ENCODE results near the gene PSG3.
"Not testable (repeated sequence)": the region's sequence is repeated elsewhere in the genome, so short reads cannot be mapped to it uniquely, and the experiment has no call there.

The PSG3 gene

DNA sequence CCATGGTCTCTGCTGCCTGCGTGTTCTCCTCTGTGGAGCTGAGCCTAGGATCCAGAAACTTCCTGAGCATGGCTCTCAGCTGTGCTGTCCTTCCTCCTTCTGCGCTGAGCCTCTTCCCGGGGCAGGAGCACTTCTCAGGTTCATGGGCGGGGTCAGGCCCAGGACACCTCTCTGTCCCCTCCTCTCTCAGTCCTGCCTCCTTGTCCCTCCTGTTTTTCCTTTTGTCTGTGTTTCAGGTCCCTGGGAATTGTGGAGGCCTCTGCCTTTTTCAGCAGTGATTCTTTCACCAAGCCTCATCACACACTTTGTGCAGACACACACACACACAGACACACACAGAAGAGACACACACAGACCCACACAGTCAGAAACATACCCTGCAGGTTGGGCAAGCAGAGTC is at the start of gene PSG3:
TSS of gene PSG3 (minus strand) at position 101 of the 400 bp plus-strand sequence. CDS start at position 4, 97 bp downstream.
- DNase-seq: not testable (repeated sequence)

GRCh38 chr19:42788766-42789165 is 48.5 kb upstream of the PSG3 start:
- not testable (repeated sequence) for DNase-seq

DNA sequence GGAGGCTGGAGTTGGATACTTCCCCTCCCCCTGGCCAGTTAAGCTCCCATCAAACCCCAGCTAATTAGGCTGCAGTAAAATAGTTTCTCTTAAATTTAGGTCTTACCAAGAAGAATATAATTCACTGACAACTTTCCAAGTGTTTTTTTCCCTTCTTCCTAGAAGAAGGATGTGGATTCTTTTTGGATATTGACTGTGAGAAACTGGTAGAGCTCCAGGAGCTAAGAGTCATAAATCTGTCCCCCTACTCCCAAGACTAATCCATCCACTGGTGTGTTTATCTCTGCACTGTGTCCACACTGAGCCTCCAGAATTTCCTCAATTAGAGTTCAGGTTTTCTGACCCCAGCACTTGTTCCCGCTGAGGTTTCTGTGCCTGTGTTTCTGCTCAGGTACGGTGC is 47.5 kb upstream of the PSG3 start:
- not testable (repeated sequence) for DNase-seq

DNA sequence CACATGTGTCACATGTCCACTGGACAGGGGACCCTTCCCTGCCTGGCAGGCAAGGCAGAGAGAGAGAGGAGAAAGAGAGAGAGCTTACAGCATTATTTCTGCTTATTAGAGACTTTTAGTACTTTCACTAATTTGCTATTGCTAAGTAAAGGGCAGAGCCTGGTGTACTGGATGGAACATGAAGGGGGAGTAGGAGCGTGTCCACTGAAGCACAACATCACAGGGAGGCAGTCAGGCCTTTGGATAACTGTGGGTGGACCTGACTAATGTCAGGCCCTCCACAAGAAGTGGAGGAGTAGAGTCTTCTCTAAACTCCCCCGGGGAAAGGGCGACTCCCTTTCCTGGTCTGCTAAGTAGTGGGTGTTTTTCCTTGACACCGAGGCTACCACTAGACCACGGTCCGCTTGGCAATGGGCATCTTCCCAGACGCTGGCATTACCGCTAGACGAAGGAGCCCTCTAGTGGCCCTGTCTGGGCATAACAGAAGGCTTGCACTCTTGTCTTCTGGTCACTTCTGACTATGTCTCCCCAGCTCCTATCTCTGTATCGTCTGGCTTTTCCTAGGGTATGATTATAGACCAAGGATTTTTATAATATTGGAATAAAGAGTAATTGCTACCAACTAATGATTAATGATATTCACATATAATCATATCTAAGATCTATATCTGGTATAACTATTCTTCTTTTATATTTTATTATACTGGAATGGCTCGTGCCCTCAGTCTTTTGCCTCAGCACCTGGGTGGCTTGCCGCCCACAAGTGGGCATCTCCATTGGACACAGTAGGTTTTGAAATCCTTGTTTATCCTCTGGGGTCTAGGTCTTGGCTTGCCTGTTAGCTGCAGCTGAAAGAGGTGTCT is 36.7 kb upstream of the PSG3 start:
- DNase-seq: peak in 48 of 58 donors; percentile 1 to 80 (median 28)

GRCh38 chr19:42774510-42775158 is 34.4 kb upstream of the PSG3 start:
- DNase-seq: not testable (repeated sequence)

- DNase-seq: not testable (repeated sequence)
Observed at GRCh38 chr19:42767319-42767718, 27.0 kb upstream of the PSG3 start.

- not testable (repeated sequence) for DNase-seq
Observed at GRCh38 chr19:42766871-42767270, 26.6 kb upstream of the PSG3 start.

GRCh38 chr19:42764836-42765235 is 24.6 kb upstream of the PSG3 start:
- no peak for DNase-seq

DNA sequence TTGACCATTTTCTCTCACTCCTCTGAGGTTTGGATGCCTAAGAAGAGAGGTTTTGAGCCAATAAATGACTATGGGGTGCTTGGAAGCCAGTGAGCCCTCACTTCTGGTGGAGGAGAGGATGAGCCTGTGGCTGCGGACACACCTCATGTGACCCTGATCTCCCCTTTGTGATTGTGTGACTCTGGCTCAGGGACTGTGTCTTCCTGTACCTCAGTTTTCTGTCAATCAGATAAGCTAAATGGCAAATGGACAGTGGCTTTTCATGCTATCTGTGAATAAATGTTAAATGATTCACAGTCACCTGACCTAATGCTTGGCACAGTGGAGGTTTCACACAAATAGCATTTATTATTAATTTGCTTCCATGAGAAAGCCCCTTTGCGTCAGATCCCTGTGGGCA is 22.5 kb upstream of the PSG3 start:
- DNase-seq: no peak

- DNase-seq: not testable (repeated sequence)
Observed at GRCh38 chr19:42761924-42762295, 21.6 kb upstream of the PSG3 start.

GRCh38 chr19:42760954-42761923 is 21.0 kb upstream of the PSG3 start:
- DNase-seq: not testable (repeated sequence)

GRCh38 chr19:42758667-42759066 is 18.4 kb upstream of the PSG3 start:
- DNase-seq: not testable (repeated sequence)

- not testable (repeated sequence) for DNase-seq
Observed at GRCh38 chr19:42752246-42752645, 12.0 kb upstream of the PSG3 start.

GRCh38 chr19:42741726-42742607 is 1.7 kb upstream of the PSG3 start:
- not testable (repeated sequence) for DNase-seq

DNA sequence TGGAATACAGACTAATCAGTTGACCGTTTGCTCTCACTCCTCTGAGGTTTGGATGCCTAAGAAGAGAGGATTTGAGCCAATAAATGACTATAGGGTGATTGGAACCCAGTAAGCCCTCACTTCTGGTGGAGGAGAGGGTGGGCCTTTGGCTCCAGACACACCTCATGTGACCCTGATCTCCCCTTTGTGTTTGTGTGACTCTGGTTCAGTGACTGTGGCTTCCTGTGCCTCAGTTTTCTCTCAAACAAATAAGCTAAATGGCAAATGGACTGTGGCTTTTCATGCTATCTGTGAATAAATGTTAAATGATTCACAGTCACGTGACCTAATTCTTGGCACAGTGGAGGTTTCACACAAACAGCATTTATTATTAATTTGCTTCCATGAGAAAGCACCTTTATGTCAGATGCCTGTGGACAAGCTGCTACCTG is 2.7 kb downstream of the PSG3 start:
- DNase-seq: not testable (repeated sequence)

DNA sequence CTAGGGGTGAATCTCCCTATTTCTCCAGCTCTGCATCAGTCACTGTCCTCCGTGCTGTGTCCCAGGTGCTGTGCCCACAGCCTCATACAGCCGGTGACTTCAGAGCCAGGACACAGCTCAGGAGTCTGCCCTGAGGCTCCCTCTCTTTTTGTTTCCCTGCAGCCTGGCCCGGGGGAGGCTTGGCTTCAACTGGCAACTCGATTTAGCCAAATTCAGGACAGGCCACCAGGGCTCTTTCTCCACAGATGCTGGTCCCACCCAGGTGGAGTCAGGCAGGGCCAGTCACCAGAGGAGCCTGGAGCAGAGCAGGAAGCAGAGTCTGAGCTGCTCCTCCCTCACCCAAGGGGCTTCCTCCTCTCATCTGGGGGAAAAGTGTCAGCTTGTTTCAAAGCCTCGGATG is 11.9 kb downstream of the PSG3 start:
- DNase-seq: not testable (repeated sequence)

GRCh38 chr19:42714000-42714399 is 26.3 kb downstream of the PSG3 start:
- DNase-seq: not testable (repeated sequence)

DNA sequence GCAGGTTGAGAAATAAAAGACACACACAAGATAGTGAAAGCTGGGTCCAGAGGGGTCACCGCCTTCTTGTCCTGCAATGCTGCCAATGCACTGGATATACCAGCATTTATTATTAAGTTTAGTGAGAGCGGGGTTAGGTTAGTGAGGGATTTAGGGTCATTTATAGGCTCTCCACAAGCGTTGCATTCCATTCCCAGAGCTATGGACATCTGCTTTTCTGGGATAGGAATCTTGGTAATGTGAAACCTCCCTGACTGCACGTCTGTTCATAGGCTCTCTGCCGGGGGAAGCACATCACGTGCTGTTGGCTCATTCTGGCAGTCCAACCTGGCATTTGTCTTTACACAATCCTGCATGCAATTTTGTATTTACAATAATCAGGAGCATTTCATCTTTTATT is 27.5 kb downstream of the PSG3 start:
- DNase-seq: not testable (repeated sequence)

GRCh38 chr19:42710986-42711385 is 29.3 kb downstream of the PSG3 start:
- not testable (repeated sequence) for DNase-seq

DNA sequence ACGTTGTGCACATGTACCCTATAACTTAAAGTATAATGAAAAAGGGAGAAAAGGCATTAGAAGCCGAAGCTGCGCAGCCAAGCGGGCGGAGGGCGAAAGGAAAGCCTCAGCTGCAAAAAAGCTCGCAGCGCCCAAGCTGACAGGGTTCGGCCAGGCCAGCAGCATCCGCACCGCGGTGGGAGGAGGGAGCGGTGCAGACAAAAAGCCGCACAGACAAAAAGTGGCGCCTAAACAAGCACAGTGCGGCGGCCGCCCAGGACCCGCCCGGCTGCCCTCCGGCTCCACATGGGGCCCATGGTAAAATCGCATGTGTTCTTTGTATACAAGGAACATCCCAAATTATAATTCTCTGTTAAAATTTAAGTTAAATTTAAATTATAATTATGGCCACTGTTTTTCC is 42.4 kb downstream of the PSG3 start:
- no peak for DNase-seq
